ENCODE measurements around the gene GORASP2. TPM values are rescaled to one million over a fixed set of nuclear protein-coding genes. Genes with fewer than 3 reads are reported as not detected.

The GORASP2 gene
- total RNA-seq, 4 donors from 2014 or later: 37.7 to 66.2 (median 52.3) TPM

DNA sequence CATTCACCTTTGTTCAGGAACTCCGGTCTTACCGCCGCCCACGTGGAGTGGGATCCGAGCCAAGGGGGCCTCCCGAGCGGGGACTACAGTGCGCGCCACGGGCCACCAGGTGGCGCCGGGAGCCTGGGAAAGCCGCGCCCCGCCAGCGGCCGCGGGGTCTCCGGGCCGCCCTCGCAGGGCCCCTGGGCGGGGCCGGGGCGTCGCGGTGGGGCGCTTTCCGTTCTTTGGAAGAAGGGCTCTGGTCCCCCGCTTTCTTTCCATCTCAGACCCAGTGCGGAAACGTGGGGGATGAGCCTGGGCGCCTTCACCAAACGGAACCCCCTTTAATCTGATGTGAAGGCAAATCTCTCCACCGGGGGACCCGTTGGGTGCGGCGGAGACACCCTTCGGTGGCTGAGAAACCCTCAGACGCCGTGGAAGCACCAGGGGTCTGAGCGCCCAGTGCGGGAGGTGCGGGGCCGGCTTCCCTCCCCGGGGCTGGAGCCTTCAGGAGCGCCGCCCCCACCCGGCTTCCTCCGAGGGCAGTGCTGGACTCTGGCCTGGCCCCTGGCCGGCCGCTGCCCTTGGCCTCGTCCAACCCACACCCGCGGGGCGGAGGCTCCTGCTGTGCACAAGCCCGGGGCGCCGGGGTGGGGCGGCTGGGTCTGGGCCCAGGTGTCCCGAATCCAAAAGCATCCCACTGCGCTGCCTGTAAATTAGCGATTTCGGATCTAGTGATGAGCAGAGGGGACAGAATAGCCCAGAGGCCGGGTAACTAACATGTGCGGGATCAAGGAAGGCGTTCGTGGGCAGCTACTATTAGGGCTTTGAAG, 44.6 kb downstream of the GORASP2 start:
- TF ChIP-seq CTCF (IDR thresholded peaks at IDR 0.05): no peak
- no peak for TF ChIP-seq POLR2A (IDR thresholded peaks at IDR 0.05)
- DNase-seq (ENCODE audit: low spot score in 2 of 2): peak; percentile 81 to 97
- intact Hi-C loops (cut with DNase I; ENCODE audit: low total_unique reads): loop anchor here (5.0 kb wide), 2 partner anchors 189 to 444 kb away; partner anchors contain the start of gene TLK1
- 6 to 8% methylated on average over 17 to 52 of the region's 67 CpGs for whole genome bisulfite sequencing, 2 donors
- peak overlapping the region; percentile 49 for H3K4me3 ChIP-seq (ENCODE audit: low read depth, poor library complexity, severe bottlenecking)

GRCh38 chr2:170974304-170974993, 45.4 kb downstream of the GORASP2 start:
- peak overlapping the region; percentile 49 for H3K4me3 ChIP-seq (ENCODE audit: low read depth, poor library complexity, severe bottlenecking)
- WGBS, 2 donors: 38 to 45% methylated on average over 11 of the region's 11 CpGs
- intact Hi-C loops (cut with DNase I; ENCODE audit: low total_unique reads): loop anchor here (5.0 kb wide), 2 partner anchors 188 to 443 kb away; partner anchors contain the start of gene TLK1

DNA sequence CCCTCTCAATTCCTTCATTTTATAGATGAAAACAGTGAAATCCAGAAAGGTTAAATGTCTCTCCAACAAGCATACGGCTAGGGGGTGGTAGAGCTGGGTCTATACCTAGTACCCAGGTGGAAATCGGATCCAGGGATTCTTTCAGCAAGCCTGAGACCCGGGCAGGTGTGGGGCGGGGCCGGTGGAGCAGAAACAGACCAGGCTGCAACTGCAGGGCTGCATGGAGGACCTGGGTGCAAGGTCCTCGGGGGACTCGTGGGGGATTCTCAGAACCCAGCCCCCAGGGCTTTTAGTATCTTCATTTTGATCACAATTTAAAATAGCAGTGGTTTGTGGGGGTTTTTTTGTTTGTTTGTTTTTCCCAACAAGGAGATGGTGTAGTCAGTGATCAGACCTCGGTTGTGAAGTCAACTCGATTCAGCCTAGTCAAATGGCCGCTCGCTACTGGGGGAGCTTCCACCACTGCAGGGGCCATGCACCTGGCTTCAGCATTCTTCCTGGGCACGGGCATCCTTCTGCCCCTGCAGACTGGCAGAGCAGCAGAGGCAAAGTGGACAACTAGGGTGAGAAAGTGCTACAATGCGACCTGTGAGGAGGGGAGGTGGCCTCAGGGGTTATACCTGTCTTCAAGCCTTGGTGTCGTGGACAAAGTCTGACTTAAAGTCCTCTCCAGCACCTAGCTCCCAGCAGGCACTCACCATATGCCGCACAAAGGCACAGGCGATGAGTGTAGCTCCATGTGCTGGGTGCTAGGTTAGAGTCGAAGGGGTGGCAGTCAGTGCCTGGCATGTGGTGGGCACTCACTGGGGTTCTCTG, 46.3 kb downstream of the GORASP2 start:
- intact Hi-C loops (cut with DNase I; ENCODE audit: low total_unique reads): no loop called here
- no peak for DNase-seq (ENCODE audit: low spot score in 2 of 2)
- H3K4me3 ChIP-seq (ENCODE audit: low read depth, poor library complexity, severe bottlenecking): no peak overlapping the region
- WGBS, 2 donors: 83 to 84% methylated on average over 17 of the region's 17 CpGs
- TF ChIP-seq CTCF (IDR thresholded peaks at IDR 0.05) (no peak), POLR2A (IDR thresholded peaks at IDR 0.05) (no peak)

More at GRCh38 chr2:170974304-170974993, 45.4 kb downstream of the GORASP2 start:
- no peak for DNase-seq (ENCODE audit: low spot score in 2 of 2)
- TF ChIP-seq POLR2A (IDR thresholded peaks at IDR 0.05): no peak
- TF ChIP-seq CTCF (IDR thresholded peaks at IDR 0.05): no peak

DNA sequence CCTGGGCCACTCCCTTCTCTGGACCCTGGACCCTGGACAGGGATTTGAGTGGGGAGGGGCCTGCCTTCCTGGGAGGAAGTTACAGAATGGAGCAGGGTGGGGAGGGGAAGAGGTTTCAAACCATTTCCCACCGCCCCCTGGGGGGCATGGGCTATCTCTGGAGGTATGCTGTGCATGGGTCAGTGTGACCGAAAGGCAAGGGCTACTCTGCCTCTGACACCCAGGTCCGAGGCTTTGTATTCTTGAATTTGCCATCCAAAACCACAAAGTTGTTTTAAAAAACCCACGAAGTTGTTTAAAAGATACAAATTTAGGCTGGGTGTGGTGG, 46.9 kb downstream of the GORASP2 start:
- intact Hi-C loops (cut with DNase I; ENCODE audit: low total_unique reads): no loop called here
- H3K4me3 ChIP-seq (ENCODE audit: low read depth, poor library complexity, severe bottlenecking): no peak overlapping the region
- WGBS, 2 donors: 84 to 91% methylated on average over 4 of the region's 4 CpGs
- DNase-seq (ENCODE audit: low spot score in 2 of 2): no peak
- no peak for TF ChIP-seq CTCF (IDR thresholded peaks at IDR 0.05)
- TF ChIP-seq POLR2A (IDR thresholded peaks at IDR 0.05): no peak

GRCh38 chr2:170984079-170984478, 55.0 kb downstream of the GORASP2 start:
- 40 to 47% methylated on average over 1 of the region's 1 CpG for WGBS, 2 donors
- no peak overlapping the region for H3K4me3 ChIP-seq (ENCODE audit: low read depth, poor library complexity, severe bottlenecking)
- DNase-seq (ENCODE audit: low spot score in 2 of 2): no peak
- intact Hi-C loops (cut with DNase I; ENCODE audit: low total_unique reads): no loop called here
- TF ChIP-seq POLR2A (IDR thresholded peaks at IDR 0.05): no peak
- no peak for TF ChIP-seq CTCF (IDR thresholded peaks at IDR 0.05)
